NOMO-1 (cell line): Measurements from ENCODE around the gene OR9G4.

Source experiments
- DNase-seq, 2 experiments: peaks; one replicate each; lab custom pipeline; 2025; ENCODE audit not compliant: unreplicated experiment in 2 of 2; lab: John Stamatoyannopoulos, UW

OR9G4 gene

DNA sequence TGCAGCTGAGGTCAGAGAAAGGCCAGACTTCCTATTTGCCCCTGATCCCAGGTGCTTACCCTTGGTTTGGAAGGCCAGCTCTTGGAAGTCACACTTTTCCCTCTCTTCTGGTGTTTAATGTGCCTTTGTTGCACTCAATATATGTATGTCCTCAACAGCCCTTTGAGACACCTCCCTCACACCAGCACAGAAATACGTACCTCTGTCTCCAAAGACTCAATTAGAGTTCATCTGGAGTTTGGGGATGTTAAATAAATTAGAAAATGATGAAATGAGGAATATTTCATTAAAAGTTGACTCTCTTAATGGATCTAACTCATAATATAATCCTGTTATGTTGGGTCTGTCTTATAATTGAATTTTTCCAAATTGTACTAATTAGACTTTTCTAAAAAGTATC is at the start of gene OR9G4:
OR9G4 (minus strand) TSS at position 101 of the 400 bp plus-strand sequence. CDS start 4,931 bp downstream, outside the sequence.
- no peak for DNase-seq

DNA sequence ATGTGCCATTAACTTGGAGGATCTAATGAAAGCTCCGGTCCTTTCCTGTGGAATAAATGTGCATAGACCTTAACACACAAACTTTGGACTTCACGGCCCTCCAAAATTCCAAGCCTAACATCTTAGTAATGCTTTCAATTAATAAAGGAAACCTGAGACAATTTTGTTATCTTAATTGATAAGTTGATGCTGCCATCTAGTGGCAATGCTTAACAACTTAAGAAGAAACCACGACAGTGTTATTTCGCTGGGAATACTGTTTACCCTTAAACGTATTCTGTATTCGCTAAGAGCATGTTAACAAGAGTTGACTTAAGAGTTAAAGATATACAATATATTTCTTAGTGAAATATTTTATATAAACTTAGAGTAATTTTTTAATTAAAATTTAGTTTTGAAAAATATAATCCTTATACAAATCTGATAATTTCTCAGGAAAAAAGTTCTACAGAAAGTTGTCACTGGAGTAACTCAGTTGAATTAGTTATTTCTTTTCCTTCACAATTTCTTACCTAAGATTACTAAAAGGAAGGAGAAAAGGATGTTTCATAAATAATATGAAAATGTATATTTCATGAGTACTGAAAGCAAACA is 35.0 kb upstream of the OR9G4 start:
- DNase-seq: peak in 1 of 2 experiments; percentile 15

DNA sequence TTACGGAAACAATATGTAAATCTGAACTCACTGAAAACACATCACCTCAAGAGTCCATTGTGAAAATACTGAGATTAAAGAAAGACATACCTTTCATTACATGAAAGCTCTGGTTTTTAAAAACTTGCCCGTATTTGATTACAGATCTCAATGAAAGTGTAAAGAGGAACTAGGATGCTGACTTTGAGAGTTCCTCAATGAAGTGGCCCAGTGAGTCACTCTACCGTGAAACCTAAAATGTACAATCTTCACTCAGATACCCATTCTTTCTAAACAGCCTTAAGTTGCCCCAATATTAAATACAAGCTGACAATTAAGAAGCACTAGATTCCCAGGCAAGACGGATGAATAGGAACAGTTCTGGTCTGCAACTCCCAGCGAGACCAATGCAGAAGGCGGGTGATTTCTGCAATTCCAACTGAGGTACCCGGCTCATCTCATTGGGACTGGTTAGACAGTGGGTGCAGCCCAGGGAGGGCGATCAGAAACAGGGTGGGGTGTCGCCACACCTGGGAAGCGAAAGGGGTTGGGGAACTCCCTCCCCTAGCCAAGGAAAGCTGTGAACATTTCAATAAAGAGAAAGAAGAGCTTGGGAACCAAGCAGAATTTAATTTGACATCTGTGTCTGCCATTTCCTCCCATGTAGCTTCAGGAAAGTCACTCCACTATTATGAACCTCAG is 33.8 kb upstream of the OR9G4 start:
- DNase-seq: peak in 1 of 2 experiments; percentile 25

DNA sequence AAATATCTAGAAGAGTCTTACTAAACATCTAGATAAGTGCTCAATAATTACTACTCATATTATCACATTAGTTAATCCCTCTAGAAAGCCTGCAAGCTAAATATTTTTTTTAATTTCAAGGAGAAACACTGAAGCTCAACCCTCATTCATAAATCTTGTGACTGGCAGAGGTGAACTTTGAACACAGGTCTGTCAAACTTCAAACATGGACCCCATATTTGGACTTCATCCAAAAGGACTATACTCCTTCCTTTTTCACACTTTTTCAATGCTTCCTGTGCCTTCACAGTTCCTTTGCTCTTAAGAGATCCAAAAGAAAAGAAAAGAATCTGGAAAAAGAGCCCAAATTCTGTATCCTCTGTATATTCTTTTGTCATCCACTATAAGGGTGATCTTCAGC is 28.3 kb upstream of the OR9G4 start:
- DNase-seq: no peak

DNA sequence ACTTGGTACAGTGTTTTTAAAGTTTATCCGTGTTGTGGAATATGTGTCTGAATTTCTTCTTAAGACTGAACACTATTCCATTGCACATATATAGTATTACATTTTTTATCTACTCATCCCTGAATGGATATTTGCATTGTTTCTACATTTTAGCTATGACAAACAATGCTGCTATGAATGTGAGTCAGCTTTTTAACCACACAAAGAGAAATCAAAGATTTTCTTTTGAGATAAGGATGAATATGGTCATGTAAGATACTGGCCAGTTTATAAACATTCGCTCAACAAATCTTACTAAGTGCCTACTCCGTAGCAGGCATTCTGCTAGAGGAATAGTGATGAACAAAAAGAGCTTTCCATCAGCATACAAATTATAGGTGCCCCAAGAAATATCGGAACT is 16.5 kb upstream of the OR9G4 start:
- no peak for DNase-seq

DNA sequence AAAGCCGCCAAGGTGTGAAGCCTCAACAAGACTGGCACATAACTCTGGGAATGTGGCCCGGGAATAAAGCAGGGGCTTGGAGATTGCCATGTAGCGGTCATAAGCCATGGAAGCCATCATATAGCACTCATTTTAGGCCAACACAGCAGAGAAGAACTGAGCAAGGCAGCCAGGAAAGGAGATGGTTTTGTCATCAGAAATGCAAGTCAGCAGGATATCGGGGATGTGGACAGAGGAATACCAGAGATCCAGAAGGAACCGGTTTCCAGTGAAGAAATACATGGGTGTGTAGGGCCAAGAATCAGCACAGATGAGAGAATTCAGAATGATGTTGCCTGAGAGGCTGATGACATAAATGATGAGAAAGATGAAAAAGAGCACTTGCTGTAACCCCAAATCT is 3.0 kb upstream of the OR9G4 start:
- no peak for DNase-seq

DNA sequence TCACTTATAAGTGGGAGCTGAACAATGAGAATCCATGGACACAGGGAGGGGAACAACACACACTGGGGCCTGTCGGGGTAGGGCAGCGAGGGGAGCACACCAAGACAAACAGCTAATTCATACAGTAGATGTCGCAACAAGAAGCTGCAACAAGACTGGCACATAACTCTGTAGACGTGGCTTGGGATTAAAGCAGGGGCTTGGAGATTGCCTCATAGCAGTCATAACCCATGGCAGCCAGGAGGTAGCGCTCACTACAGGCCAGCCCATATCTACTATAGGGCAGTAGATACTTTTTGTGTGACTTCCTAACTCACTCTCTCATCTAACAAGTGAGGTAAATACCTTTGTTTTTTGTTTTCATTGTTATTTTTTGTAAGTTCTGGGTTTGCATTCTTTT is 1.7 kb upstream of the OR9G4 start:
- no peak for DNase-seq

DNA sequence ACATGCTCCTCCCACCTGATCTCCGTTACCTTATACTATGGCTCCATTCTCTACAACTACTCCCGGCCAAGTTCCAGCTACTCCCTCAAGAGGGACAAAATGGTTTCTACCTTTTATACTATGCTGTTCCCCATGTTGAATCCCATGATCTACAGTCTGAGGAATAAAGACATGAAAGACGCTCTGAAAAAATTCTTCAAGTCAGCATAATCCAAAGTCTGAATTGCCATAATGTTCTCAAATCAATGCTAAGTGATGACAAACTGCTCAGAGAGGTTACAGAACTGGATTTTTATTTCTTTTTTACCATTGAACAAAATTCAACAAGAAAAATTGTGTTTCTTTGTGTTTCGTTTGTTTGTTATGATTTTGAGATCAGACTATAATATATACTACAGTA is 7.6 kb downstream of the OR9G4 start:
- no peak for DNase-seq

DNA sequence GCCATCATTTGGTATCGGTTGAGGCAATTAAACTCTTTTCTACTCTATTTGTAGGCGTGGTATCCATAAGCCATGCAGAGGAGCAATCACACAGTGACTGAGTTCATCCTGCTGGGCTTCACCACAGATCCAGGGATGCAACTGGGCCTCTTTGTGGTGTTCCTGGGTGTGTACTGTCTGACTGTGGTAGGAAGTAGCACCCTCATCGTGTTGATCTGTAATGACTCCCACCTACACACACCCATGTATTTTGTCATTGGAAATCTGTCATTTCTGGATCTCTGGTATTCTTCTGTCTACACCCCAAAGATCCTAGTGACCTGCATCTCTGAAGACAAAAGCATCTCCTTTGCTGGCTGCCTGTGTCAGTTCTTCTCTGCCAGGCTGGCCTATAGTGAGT is 8.4 kb downstream of the OR9G4 start:
- no peak for DNase-seq

DNA sequence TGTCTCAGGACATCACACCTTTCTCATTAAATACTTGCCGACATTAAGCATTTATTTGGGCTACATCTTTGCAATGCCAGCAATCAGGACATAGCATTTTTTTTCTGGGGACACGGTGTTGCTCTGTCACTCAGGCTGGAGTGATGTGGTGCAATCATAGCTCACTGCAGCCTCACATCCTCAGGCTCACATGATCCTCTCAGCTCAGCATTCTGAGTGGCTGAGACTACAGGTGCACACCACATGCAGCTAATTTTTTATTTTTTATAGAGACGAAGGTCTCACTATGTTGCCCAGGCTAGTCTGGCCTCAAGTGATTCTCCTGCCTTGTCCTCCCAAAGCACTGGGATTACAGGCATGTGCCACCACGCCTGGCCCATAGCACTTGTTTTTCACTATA is 28.0 kb downstream of the OR9G4 start:
- no peak for DNase-seq

DNA sequence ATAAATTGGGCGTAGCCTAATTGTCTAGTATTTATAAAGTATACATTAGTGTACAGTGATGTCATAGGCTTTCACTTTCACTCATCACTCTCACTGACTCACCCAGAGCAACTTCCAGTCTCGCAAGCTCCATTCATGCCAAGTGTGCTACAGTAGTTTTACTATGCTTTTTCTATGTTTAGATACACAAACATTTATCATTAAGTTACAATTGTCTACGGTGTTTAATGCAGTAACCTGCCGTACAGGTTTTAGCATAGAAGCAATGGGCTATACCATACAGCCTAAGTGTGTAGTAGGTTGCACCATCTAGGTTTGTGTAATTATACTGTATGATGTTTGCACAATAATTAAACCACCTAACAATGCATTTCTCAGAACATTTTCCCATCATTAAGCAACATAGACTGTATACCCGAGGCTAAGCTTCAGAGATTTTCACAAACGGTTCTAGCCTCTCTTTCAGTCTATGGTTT is 32.1 kb downstream of the OR9G4 start:
- no peak for DNase-seq

DNA sequence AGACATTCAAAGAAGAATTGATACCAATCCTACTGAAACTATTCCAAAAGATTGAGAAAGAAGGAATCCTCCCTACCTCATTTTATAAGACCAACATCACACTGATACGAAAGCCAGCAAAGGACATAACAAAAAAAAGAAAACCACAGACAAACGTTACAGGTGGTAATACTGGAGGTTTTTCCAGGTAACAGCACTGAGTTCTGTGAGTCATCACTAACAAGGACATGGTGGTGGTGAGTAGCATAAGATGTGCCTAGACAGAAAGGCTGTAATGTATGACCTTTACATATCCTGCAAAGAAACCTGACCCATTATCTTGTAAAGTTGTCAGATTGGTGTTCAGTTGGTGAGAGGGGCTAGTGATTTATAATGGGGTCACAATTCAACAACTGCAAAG is 34.3 kb downstream of the OR9G4 start:
- no peak for DNase-seq

DNA sequence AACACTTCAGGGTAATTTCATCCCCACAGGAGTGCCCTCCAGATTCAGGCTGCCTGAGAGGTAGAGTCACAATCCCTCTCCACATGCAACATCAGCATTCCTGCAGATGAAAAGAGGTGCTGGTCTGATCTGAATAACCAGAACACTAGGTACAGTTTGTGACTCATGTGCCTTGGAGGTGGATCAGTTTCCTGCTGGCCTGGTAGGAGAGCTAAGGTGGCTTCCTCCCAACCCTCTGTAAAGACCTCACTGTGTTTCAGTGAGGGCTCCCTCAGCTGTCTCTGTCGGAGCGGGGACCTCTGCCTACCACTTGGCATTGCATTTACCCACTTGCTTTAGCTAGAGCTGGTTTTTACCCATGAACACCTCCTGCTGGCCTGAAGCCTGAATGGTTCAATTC is 42.0 kb downstream of the OR9G4 start:
- DNase-seq: no peak

DNA sequence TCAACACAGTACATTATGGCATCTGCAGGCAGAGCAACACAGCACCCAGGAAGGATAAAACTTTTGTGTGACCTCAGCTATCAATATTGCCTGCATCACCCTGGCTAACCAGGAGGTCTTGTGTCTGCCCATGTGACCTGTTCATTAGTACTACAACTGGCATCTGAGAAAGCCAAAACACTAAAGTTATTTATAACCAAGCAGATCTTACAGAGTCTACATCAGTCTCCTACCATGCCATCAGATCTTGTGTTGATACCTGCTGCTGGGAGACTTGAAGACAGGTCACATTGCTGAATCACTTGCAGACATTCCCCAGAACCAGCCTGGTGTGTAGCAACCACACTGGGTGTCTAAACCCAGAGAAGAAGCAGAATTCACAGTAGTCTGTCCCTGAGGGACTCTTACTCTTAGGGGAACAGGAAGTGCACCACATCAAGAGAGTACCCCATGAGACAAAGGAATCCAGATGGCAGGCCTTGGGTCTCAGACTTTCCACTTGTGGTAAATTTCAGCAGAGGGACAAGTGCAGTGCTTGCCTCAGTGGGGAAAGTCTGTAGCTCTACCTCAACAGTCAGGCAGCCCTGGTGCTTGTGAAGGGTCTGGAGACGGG is 42.6 kb downstream of the OR9G4 start:
- DNase-seq: no peak

DNA sequence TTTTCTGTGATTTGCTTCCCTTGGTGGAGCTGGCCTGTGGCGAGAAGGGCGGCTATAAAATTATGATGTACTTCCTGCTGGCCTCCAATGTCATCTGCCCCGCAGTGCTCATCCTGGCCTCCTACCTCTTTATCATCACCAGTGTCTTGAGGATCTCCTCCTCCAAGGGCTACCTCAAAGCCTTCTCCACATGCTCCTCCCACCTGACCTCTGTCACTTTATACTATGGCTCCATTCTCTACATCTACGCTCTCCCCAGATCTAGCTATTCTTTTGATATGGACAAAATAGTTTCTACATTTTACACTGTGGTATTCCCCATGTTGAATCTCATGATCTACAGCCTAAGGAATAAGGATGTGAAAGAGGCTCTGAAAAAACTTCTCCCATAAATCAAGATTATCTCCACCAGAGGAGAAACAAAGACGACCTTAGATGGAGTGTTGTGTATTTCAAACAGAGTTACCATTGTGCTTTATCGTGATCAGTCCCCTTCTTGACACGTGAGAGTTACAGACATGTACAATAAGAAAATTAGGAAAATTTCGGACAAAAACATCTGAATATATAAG is 47.5 kb downstream of the OR9G4 start:
- DNase-seq: no peak

DNA sequence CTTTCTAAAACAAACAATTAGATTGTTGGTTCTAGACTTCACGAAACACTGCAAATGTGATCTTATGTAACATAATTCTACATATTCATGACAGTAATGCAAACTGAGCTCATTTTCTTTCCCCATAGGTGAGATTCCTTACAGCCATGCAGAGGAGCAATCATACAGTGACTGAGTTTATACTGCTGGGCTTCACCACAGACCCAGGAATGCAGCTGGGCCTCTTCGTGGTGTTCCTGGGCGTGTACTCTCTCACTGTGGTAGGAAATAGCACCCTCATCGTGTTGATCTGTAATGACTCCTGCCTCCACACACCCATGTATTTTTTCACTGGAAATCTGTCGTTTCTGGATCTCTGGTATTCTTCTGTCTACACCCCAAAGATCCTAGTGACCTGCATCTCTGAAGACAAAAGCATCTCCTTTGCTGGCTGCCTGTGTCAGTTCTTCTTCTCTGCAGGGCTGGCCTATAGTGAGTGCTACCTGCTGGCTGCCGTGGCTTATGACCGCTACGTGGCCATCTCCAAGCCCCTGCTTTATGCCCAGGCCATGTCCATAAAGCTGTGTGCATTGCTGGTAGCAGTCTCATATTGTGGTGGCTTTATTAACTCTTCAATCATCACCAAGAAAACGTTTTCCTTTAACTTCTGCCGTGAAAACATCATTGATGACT is 48.1 kb downstream of the OR9G4 start:
- no peak for DNase-seq

DNA sequence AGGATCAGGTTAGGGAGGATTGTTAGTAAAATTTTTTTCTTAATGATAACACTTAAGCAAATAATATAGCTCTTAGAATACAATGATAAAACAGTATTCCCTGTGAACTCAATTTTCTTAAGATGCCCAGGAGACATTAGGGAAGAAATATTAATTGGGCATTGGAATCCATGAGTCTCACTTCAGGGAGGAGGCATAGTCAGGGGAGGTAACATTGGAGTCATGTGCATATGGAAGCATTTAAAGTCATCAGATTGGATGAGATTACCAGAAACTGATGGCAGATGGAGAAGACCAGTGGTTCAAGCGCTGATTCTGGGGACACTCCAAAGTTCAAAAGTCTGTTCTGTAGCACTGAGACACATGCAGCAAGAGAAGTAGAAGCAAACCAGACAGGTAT is 49.7 kb downstream of the OR9G4 start, which contains the start of gene OR9G1:
OR9G1 (plus strand) TSS at position 301 of the 400 bp plus-strand sequence. CDS start 1,293 bp downstream, outside the sequence.
- no peak for DNase-seq

DNA sequence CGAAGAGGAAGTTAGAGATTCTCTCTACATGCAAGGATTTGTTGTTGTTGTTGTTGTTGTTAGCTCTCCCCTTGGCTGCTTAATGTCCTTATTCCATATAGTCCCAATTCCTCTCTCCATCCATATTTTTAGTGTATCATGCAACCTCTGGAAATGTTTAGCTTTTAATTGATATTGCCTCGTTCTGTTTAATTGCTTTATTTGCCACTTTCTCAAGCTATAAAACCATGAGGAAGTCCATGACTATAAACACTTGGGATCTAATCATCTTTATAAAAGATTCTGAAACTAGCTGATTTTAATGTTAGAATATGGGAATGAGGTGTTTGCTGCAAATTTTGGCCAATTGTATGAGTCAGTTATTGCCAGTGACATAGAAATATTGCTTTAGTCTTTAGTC is 55.1 kb downstream of the OR9G4 start:
- no peak for DNase-seq
